ENCODE results near the gene CACNA1B. TPM values are rescaled to one million over a fixed set of nuclear protein-coding genes. Genes with fewer than 3 reads are reported as not detected.

The CACNA1B gene
- total and polyA plus RNA-seq, 2 of the 4 experiments (the other 2 are of a cell fraction): 0.02 TPM; not detected in 1

DNA sequence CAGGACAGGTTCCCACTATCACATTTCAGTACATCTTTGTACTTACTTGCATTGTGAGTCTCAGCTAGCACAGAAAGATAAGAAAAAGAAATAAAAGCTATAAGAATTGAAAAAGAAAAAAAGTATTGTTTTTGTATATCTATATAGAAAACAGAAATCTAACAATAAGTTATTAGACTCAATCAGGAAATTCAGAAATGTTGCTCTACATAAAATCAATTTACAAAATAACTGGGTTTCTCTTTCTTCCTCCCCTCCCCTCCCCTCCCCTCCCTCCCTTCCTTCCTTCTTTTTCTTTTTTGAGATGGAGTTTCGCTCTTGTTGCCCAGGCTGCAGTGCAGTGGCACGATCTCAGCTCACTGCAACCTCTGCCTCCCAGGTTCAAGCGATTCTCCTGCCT lies 7.2 kb upstream of the CACNA1B start (continued):
- no peak for TF ChIP-seq RCOR1 (IDR thresholded peaks at IDR 0.05; ENCODE audit: insufficient replicate concordance, low read length)
- TF ChIP-seq CEBPB (IDR thresholded peaks at IDR 0.05; ENCODE audit: low read depth, low read length): no peak
- TF ChIP-seq BHLHE40 (IDR thresholded peaks at IDR 0.05; ENCODE audit: low read depth, low read length): no peak

DNA sequence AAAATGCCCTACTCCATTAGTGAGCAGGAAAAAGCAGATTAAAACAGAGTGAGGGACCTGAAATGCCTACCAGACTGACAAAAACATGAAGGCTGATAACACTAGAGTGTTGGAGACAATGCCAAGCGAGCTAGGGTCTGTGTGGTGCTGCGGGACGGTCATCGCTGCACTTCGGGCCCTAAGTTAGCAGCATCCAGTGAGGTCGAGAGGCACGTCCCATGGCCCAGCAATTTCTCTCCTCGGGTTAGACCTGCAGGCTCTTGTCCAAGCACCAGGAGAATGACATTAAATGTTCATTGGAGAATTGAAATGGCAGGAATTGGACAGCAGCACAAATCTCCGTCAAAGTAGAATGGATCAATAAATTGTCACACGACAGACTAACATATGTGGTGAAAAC lies 5.3 kb upstream of the CACNA1B start:
- Histone ChIP-seq H4K8ac (ENCODE audit: low read depth in 2 of 2, low read length in 2 of 2) (no peak overlapping the region), H2BK120ac (ENCODE audit: low read depth, low read length) (no peak overlapping the region), H3K9me3 (ENCODE audit: control insufficient read depth, insufficient read depth, low read length) (peaks cover 14% of the 10 kb centered on the region), H3K18ac (ENCODE audit: low read depth, low read length) (no peak overlapping the region), H2BK5ac (ENCODE audit: low read depth, low read length, poor library complexity, severe bottlenecking) (no peak overlapping the region), H3K27me3 (ENCODE audit: control insufficient read depth, insufficient read depth, low read length) (no peaks in the 10 kb centered on the region; the same call in 1 of the 2 replicates), H3K9me1 (ENCODE audit: insufficient read depth, low read length) (no peaks in the 10 kb centered on the region), H3K27ac (ENCODE audit: insufficient read depth, low read length) (no peak overlapping the region), H3K14ac (replicated peaks; ENCODE audit: low read depth, low read length) (no peak overlapping the region), H3K79me1 (ENCODE audit: low read depth in 1 of 2, low read length in 2 of 2) (no peaks in the 10 kb centered on the region), H3K9ac (ENCODE audit: low read depth, low read length) (no peak overlapping the region), H3K56ac (ENCODE audit: extremely low read depth, insufficient read depth, low read length) (no peak overlapping the region), H2AFZ (replicated peaks; ENCODE audit: low read length, poor library complexity) (no peak overlapping the region), H2AK9ac (replicated peaks; ENCODE audit: low read depth, low read length, poor library complexity) (no peak overlapping the region), H3K4me2 (ENCODE audit: low read depth, low read length) (no peak overlapping the region), H4K5ac (ENCODE audit: low read depth, low read length) (no peak overlapping the region), H2BK20ac (ENCODE audit: low read depth, low read length) (no peak overlapping the region), H4K91ac (ENCODE audit: insufficient read depth, low read depth, low read length) (no peak overlapping the region), H3K23ac (ENCODE audit: low read depth, low read length) (no peak overlapping the region), H3K4ac (ENCODE audit: low read depth, low read length) (no peak overlapping the region), H2BK15ac (ENCODE audit: low read depth, low read length) (no peak overlapping the region), H3K4me3 (ENCODE audit: insufficient read depth, low read depth, low read length) (no peak overlapping the region), H3K4me1 (ENCODE audit: control insufficient read depth, insufficient read depth, low read length) (no peaks in the 10 kb centered on the region), H4K20me1 (ENCODE audit: insufficient read depth, low read length) (no peaks in the 10 kb centered on the region), H3K36me3 (ENCODE audit: control insufficient read depth, insufficient read depth, low read length) (no peaks in the 10 kb centered on the region), H2AK5ac (ENCODE audit: low read depth, low read length) (no peak overlapping the region)
- no peak for TF ChIP-seq SMC3 (IDR thresholded peaks at IDR 0.05; ENCODE audit: low read depth, low read length)
- no peak for TF ChIP-seq BHLHE40 (IDR thresholded peaks at IDR 0.05; ENCODE audit: low read depth, low read length)
- no peak for TF ChIP-seq MAZ (IDR thresholded peaks at IDR 0.05; ENCODE audit: borderline replicate concordance, low read depth, low read length)
- no peak for TF ChIP-seq ELK1 (IDR thresholded peaks at IDR 0.05; ENCODE audit: borderline replicate concordance, low read depth, low read length)
- no peak for ATAC-seq (ENCODE audit: low read depth)
- DNase-seq: no peak
- dilution Hi-C loops (cut with HindIII; ENCODE audit: low sequenced_read_pairs, unreplicated experiment): no loop called here
- POLR2A ChIA-PET (ENCODE audit: unreplicated experiment): no interaction called here
- CTCF ChIA-PET: no interaction called here
- no TSS peak for BruUV-seq (replicated peaks)
- WGBS, 2 experiments (ENCODE audit: extremely low coverage in 2 of 2, insufficient read length in 1 of 2): 80% methylated on average over 1 of the region's 10 CpGs; no CpG with 5 or more reads in 1 of the 2 experiments
- intact Hi-C loops (cut with micrococcal nuclease): no loop called here
- in situ Hi-C loops (cut with MboI; ENCODE audit: low sequenced_read_pairs): no loop called here

All from IMR-90 (cell line).